GM23248 (cell line): ENCODE results near the gene GDF9. TPM values are rescaled to one million over a fixed set of nuclear protein-coding genes. Genes with fewer than 3 reads are reported as not detected.

Experiments used
- DNase-seq: peaks from one replicate; pipeline ENCODE4 v3.0.0-alpha.2; 2015
- H2AFZ ChIP-seq: fragments of 200-600 bp; sonication (generic); 2 replicates; pipeline ENCODE4 v1.6.1; 2016; ENCODE audit warnings: antibody characterized with exemption
- H3F3A ChIP-seq: fragments of 200-600 bp; sonication (generic); 2 replicates; pipeline ENCODE4 v1.6.1; 2016; ENCODE audit warnings: mild to moderate bottlenecking, antibody characterized with exemption, mixed run types; ENCODE audit not compliant: insufficient read depth
- H3K27ac ChIP-seq: fragments of 200-600 bp; sonication (generic); 2 replicates; pipeline ENCODE4 v1.5.1; 2016; ENCODE audit warnings: mild to moderate bottlenecking
- H3K27me3 ChIP-seq: fragments of 200-600 bp; sonication (generic); replicated peaks from 2 replicates; pipeline ENCODE4 v1.6.1; 2016; ENCODE audit warnings: mild to moderate bottlenecking; ENCODE audit not compliant: insufficient read depth
- H3K36me3 ChIP-seq: fragments of 200-600 bp; sonication (generic); 2 replicates; pipeline ENCODE4 v1.6.1; 2016; ENCODE audit warnings: low read depth, mild to moderate bottlenecking
- H3K4me1 ChIP-seq: fragments of 200-600 bp; sonication (generic); 2 replicates; pipeline ENCODE4 v1.6.1; 2016; ENCODE audit warnings: mild to moderate bottlenecking; ENCODE audit not compliant: insufficient read depth
- H3K4me2 ChIP-seq: fragments of 200-600 bp; sonication (generic); one replicate; pipeline ENCODE4 v1.6.1; 2016; ENCODE audit warnings: mild to moderate bottlenecking; ENCODE audit not compliant: unreplicated experiment
- H3K4me3 ChIP-seq: fragments of 200-600 bp; sonication (generic); 2 replicates; pipeline ENCODE4 v1.5.1; 2016; ENCODE audit warnings: mild to moderate bottlenecking
- H3K79me2 ChIP-seq: fragments of 200-600 bp; sonication (generic); 2 replicates; pipeline ENCODE4 v1.6.1; 2016; ENCODE audit warnings: mild to moderate bottlenecking; ENCODE audit not compliant: insufficient read depth
- H3K9ac ChIP-seq: fragments of 200-600 bp; sonication (generic); 2 replicates; pipeline ENCODE4 v1.6.1; 2016; ENCODE audit warnings: mild to moderate bottlenecking
- H3K9me2 ChIP-seq: fragments of 200-600 bp; sonication (generic); 2 replicates; pipeline ENCODE4 v1.6.1; 2016; ENCODE audit warnings: mixed run types, mild to moderate bottlenecking, moderate library complexity; ENCODE audit not compliant: insufficient read depth
- H3K9me3 ChIP-seq: fragments of 200-600 bp; sonication (generic); one replicate; pipeline ENCODE4 v1.6.1; 2017; ENCODE audit warnings: low read depth
- H4K20me1 ChIP-seq: fragments of 200-600 bp; sonication (generic); 2 replicates; pipeline ENCODE4 v1.6.0; 2016; ENCODE audit not compliant: insufficient read depth
- EZH2 ChIP-seq: fragments of 200-600 bp; sonication (generic); IDR thresholded peaks from 2 replicates; pipeline ENCODE4 v1.6.1; 2018; ENCODE audit warnings: antibody characterized with exemption, mild to moderate bottlenecking; ENCODE audit not compliant: insufficient read depth, poor library complexity, severe bottlenecking
- EZH2phosphoT487 ChIP-seq: fragments of 200-600 bp; sonication (generic); IDR thresholded peaks from 2 replicates; pipeline ENCODE4 v1.6.1; 2018; ENCODE audit warnings: antibody characterized with exemption, moderate library complexity, mild to moderate bottlenecking, low read depth; ENCODE audit not compliant: insufficient read depth
- WGBS, 2 experiments: methylation state at CpG; one replicate each; pipeline ENCODE4 v1.1.6; 2015 to 2017; ENCODE audit warnings: low lambda C conversion rate in 2 of 2, low coverage in 1 of 2; ENCODE audit errors: missing lambda C conversion rate in 2 of 2; 5-methylcytosine and 5-hydroxymethylcytosine counted together
- in situ Hi-C: fragments of 300-500 bp; cut with MboI; formaldehyde crosslinking; loops from 2 replicates; pipeline ENCODE4 v1.15.0; 2020
- polyA plus RNA-seq: library from polyadenylated mRNA; unstranded; fragments of >200 nt; fragmentation: Nextera tagmentation; extraction: Ambion mirVana; gene quantifications from 2 replicates; pipeline ENCODE4 v1.2.1, GENCODE V29; 2016
- total RNA-seq: library from RNA; depleted of rRNA; stranded (reverse); fragments of >200 nt; shearing (Covaris generic); gene quantifications from 2 replicates; pipeline ENCODE4 v1.2.3, GENCODE V29; 2014

GDF9 gene
- total and polyA plus RNA-seq, 2 experiments from 2014 or later, result 0.32 TPM; not detected in 1

- in situ Hi-C loops, result no loop called here
- Histone ChIP-seq H3K79me2 (peaks cover 34% of the 10 kb centered on the region), H3K9ac (no peak overlapping the region), H4K20me1 (no peaks in the 10 kb centered on the region), H3K4me3 (no peak overlapping the region), H3K4me2 (no peak overlapping the region), H3F3A (peaks cover 76% of the 10 kb centered on the region), H2AFZ (no peak overlapping the region), H3K27ac (peak overlapping the region; percentile 25; the same call in 1 of the 2 replicates), H3K4me1 (peaks cover 19% of the 10 kb centered on the region), H3K36me3 (peaks cover 22% of the 10 kb centered on the region; the same call in 1 of the 2 replicates), H3K9me3 (no peaks in the 10 kb centered on the region), H3K27me3 (no peaks in the 10 kb centered on the region), H3K9me2 (no peaks in the 10 kb centered on the region)
- TF ChIP-seq EZH2 (no peak), EZH2phosphoT487 (no peak)
- DNase-seq, result no peak
- 95 to 97% methylated on average over 1 of the region's 1 CpG for WGBS, 2 experiments
Observed at GRCh38 chr5:132872788-132873118, 6.5 kb upstream of the GDF9 start.

GRCh38 chr5:132871459-132872284, 5.4 kb upstream of the GDF9 start:
- Histone ChIP-seq H3K4me1 (peaks cover 17% of the 10 kb centered on the region), H3K4me3 (no peak overlapping the region), H3K9ac (no peak overlapping the region), H3K36me3 (peaks cover 17% of the 10 kb centered on the region; the same call in 1 of the 2 replicates), H3K27me3 (no peaks in the 10 kb centered on the region), H3K79me2 (peaks cover 34% of the 10 kb centered on the region), H3F3A (peaks cover 73% of the 10 kb centered on the region), H3K9me2 (no peaks in the 10 kb centered on the region), H3K4me2 (no peak overlapping the region), H3K27ac (no peak overlapping the region), H4K20me1 (no peaks in the 10 kb centered on the region), H3K9me3 (no peaks in the 10 kb centered on the region), H2AFZ (no peak overlapping the region)
- TF ChIP-seq EZH2phosphoT487, result no peak
- TF ChIP-seq EZH2, result no peak
- 79 to 86% methylated on average over 5 of the region's 5 CpGs for WGBS, 2 experiments
- in situ Hi-C loops, result no loop called here
- DNase-seq, result no peak

GRCh38 chr5:132870801-132871200, 4.5 kb upstream of the GDF9 start:
- Histone ChIP-seq H3K9ac (no peak overlapping the region), H2AFZ (no peak overlapping the region), H3K36me3 (peaks cover 17% of the 10 kb centered on the region; the same call in 1 of the 2 replicates), H3K4me2 (no peak overlapping the region), H3K9me3 (no peaks in the 10 kb centered on the region), H3K4me1 (peaks cover 13% of the 10 kb centered on the region), H3K79me2 (peaks cover 34% of the 10 kb centered on the region), H4K20me1 (no peaks in the 10 kb centered on the region), H3K9me2 (no peaks in the 10 kb centered on the region), H3K27ac (no peak overlapping the region), H3F3A (peaks cover 71% of the 10 kb centered on the region), H3K4me3 (no peak overlapping the region), H3K27me3 (no peaks in the 10 kb centered on the region)
- DNase-seq, result no peak
- 51 to 59% methylated on average over 2 of the region's 2 CpGs for WGBS, 2 experiments
- in situ Hi-C loops, result no loop called here
- TF ChIP-seq EZH2phosphoT487 (no peak), EZH2 (no peak)

- peaks cover 62% of the 10 kb centered on the region for H3F3A ChIP-seq
- H3K9me3 ChIP-seq, result no peaks in the 10 kb centered on the region
- H3K4me3 ChIP-seq, result no peak overlapping the region
- H3K4me1 ChIP-seq, result peaks cover 15% of the 10 kb centered on the region
- no peaks in the 10 kb centered on the region for H3K27me3 ChIP-seq
- no peaks in the 10 kb centered on the region for H3K9me2 ChIP-seq
- no peak overlapping the region for H3K4me2 ChIP-seq
- H3K9ac ChIP-seq, result peak overlapping the region; percentile 97; the same call in 1 of the 2 replicates
- H3K36me3 ChIP-seq, result peaks cover 12% of the 10 kb centered on the region; the same call in 1 of the 2 replicates
- in situ Hi-C loops, result no loop called here
- no peaks in the 10 kb centered on the region for H4K20me1 ChIP-seq
- H3K27ac ChIP-seq, result no peak overlapping the region
- TF ChIP-seq EZH2 (no peak), EZH2phosphoT487 (no peak)
- no peak overlapping the region for H2AFZ ChIP-seq
- no peak for DNase-seq
- H3K79me2 ChIP-seq, result peaks cover 29% of the 10 kb centered on the region
- whole genome bisulfite sequencing, 2 experiments, result 98 to 100% methylated on average over 4 of the region's 4 CpGs
Observed at GRCh38 chr5:132868754-132869153, 2.5 kb upstream of the GDF9 start.
